Measurements from ENCODE around the gene CGNL1. TPM values are rescaled to one million over a fixed set of nuclear protein-coding genes. Genes with fewer than 3 reads are reported as not detected.

The CGNL1 gene
- total RNA-seq, 1 experiment from 2014 or later = 34.6 TPM

GRCh38 chr15:57599296-57599810 is 223.0 kb downstream of the CGNL1 start:
- no peak overlapping the region; a peak in 1 of 7 replicates for H3K27ac Mint-ChIP-seq

More at GRCh38 chr15:57599296-57599810, 223.0 kb downstream of the CGNL1 start:
- Mint-ChIP-seq H3K27me3 (ENCODE audit: low read depth) (peaks cover 5% of the 10 kb centered on the region), H3K9me3 (no peaks in the 10 kb centered on the region), H3K4me1 (peaks cover 7 to 12% of the 10 kb centered on the region in 2 experiments), H3K36me3 (ENCODE audit: insufficient read depth in 1 of 3, low read depth in 3 of 3) (no peaks in the 10 kb centered on the region), H3K4me3 (no peak overlapping the region)
- no peak overlapping the region for H4K8ac ChIP-seq (replicated peaks; ENCODE audit: insufficient read length, low read depth, low read length)
- H2BK20ac ChIP-seq (ENCODE audit: low read depth, low read length, poor library complexity, severe bottlenecking) = no peak overlapping the region
- H2AK5ac ChIP-seq (ENCODE audit: insufficient read length, low read length) = no peak overlapping the region
- H3K4me1 ChIP-seq (ENCODE audit: insufficient read depth, low read length) = no peaks in the 10 kb centered on the region; the same call in 1 of the 2 replicates
- no peak overlapping the region for H3K4me2 ChIP-seq (ENCODE audit: insufficient read depth, insufficient read length, low read length)
- H2BK15ac ChIP-seq (ENCODE audit: low read depth, low read length) = no peak overlapping the region
- H3K9ac ChIP-seq (ENCODE audit: extremely low read depth, insufficient read length, low read length) = no peak overlapping the region
- H2BK120ac ChIP-seq (ENCODE audit: low read depth, low read length, poor library complexity, severe bottlenecking) = no peak overlapping the region
- no peaks in the 10 kb centered on the region for H3K9me3 ChIP-seq (ENCODE audit: control insufficient read depth, low read depth, low read length)
- WGBS (ENCODE audit: extremely low coverage, insufficient read length, low lambda C conversion rate) = no CpG with 5 or more reads among the region's 10 CpGs
- H3K23ac ChIP-seq (ENCODE audit: insufficient read length, low read depth, low read length) = no peak overlapping the region
- H3K23me2 ChIP-seq (ENCODE audit: insufficient read length, low read depth, low read length, poor library complexity, severe bottlenecking) = no peaks in the 10 kb centered on the region
- H2BK5ac ChIP-seq (ENCODE audit: insufficient read length, low read length) = no peak overlapping the region
- H3K27me3 ChIP-seq (ENCODE audit: insufficient read depth, low read length) = no peaks in the 10 kb centered on the region
- no peaks in the 10 kb centered on the region for H3K79me2 ChIP-seq (ENCODE audit: insufficient read depth, low read length)
- H4K20me1 ChIP-seq (ENCODE audit: control insufficient read depth, insufficient read depth, insufficient read length) = no peaks in the 10 kb centered on the region
- no peak overlapping the region for H3K14ac ChIP-seq (ENCODE audit: insufficient read depth, low read length)
- H2BK12ac ChIP-seq (ENCODE audit: insufficient read length, low read depth, low read length) = no peak overlapping the region
- no peak overlapping the region for H4K5ac ChIP-seq (ENCODE audit: insufficient read length, low read depth, low read length)
- H3T11ph ChIP-seq (ENCODE audit: low read length) = no peak overlapping the region
- no peak overlapping the region for H4K91ac ChIP-seq (ENCODE audit: insufficient read length, low read depth, low read length)
- no peak overlapping the region for H3K27ac ChIP-seq (ENCODE audit: insufficient read length, low read depth, low read length)
- H3K4ac ChIP-seq (ENCODE audit: low read depth, low read length) = no peak overlapping the region
- no peak for TF ChIP-seq CTCF (conservative IDR thresholded peaks at IDR 0.05)
- DNase-seq = no peak
- H2AFZ ChIP-seq (ENCODE audit: low read length) = no peak overlapping the region
- H3K79me1 ChIP-seq (ENCODE audit: insufficient read depth, low read depth, low read length, poor library complexity, severe bottlenecking) = no peaks in the 10 kb centered on the region
- no peak overlapping the region for H3K56ac ChIP-seq (ENCODE audit: insufficient read length, low read depth, low read length)
- no peak overlapping the region for H3K18ac ChIP-seq (ENCODE audit: insufficient read length, low read depth, low read length)
